Measurements from ENCODE around the gene KNSTRN.

Gene KNSTRN

DNA sequence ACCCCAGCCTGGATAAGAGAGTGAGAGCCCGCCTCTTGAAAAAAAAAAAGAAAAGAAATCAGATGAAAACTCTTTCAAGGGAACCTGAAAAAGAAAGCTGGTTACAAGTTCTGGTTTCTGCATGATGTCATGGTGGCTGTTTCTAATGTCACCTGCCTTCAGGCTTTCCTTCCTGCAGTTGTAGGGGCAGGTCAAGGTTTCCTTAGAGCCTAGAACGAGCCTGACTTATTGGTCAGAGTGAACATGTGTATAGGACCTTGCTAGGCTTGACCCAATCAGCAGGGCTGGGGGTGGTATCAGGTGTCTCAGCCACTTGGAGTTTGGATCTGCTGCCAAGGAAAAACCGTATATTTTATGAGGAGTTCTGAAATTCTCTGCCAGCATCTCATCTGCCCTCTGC, 26.8 kb downstream of the KNSTRN start:
- Histone ChIP-seq H3K9me3 (ENCODE audit: insufficient read depth, low read length) (no peaks in the 10 kb centered on the region), H3K36me3 (ENCODE audit: insufficient read depth, insufficient read length, low read length) (peaks cover 67% of the 10 kb centered on the region), H3K4me3 (ENCODE audit: insufficient read length, low read depth) (no peak overlapping the region), H3K4me1 (ENCODE audit: insufficient read depth, insufficient read length) (no peaks in the 10 kb centered on the region), H3K9ac (ENCODE audit: insufficient read length, low read depth) (no peak overlapping the region), H3K27me3 (ENCODE audit: insufficient read depth, insufficient read length) (no peaks in the 10 kb centered on the region)
- no peak for DNase-seq (ENCODE audit: low read depth, low spot score)
- TF ChIP-seq ZNF274 (IDR thresholded peaks at IDR 0.05; ENCODE audit: low read depth, low read length) (no peak), SUZ12 (IDR thresholded peaks at IDR 0.05; ENCODE audit: extremely low read depth, insufficient read depth, insufficient read length) (no peak), YY1 (IDR thresholded peaks at IDR 0.05; ENCODE audit: insufficient read depth, insufficient read length) (no peak)

DNA sequence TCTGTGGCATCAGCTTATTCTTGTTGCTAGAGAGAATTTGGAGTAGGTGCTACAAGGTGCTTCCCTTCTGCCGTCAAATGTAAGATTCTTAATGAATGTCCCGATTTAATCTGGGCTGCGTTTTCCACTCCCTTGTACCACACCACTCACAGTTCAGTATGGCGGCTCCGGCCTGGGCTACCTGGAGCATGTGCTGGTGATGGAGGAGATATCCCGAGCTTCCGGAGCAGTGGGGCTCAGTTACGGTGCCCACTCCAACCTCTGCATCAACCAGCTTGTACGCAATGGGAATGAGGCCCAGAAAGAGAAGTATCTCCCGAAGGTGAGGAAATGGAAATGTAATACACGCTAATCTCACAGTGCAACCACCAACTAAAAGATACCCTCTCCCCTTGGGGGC, 28.0 kb downstream of the KNSTRN start:
- H3K36me3 ChIP-seq (ENCODE audit: insufficient read depth, insufficient read length, low read length), result peaks cover 77% of the 10 kb centered on the region
- no peak for DNase-seq (ENCODE audit: low read depth, low spot score)
- H3K4me3 ChIP-seq (ENCODE audit: insufficient read length, low read depth), result no peak overlapping the region
- H3K9me3 ChIP-seq (ENCODE audit: insufficient read depth, low read length), result no peaks in the 10 kb centered on the region
- H3K9ac ChIP-seq (ENCODE audit: insufficient read length, low read depth), result no peak overlapping the region
- no peaks in the 10 kb centered on the region for H3K4me1 ChIP-seq (ENCODE audit: insufficient read depth, insufficient read length)
- no peaks in the 10 kb centered on the region for H3K27me3 ChIP-seq (ENCODE audit: insufficient read depth, insufficient read length)
- TF ChIP-seq ZNF274 (IDR thresholded peaks at IDR 0.05; ENCODE audit: low read depth, low read length) (no peak), YY1 (IDR thresholded peaks at IDR 0.05; ENCODE audit: insufficient read depth, insufficient read length) (no peak), SUZ12 (IDR thresholded peaks at IDR 0.05; ENCODE audit: extremely low read depth, insufficient read depth, insufficient read length) (no peak)

DNA sequence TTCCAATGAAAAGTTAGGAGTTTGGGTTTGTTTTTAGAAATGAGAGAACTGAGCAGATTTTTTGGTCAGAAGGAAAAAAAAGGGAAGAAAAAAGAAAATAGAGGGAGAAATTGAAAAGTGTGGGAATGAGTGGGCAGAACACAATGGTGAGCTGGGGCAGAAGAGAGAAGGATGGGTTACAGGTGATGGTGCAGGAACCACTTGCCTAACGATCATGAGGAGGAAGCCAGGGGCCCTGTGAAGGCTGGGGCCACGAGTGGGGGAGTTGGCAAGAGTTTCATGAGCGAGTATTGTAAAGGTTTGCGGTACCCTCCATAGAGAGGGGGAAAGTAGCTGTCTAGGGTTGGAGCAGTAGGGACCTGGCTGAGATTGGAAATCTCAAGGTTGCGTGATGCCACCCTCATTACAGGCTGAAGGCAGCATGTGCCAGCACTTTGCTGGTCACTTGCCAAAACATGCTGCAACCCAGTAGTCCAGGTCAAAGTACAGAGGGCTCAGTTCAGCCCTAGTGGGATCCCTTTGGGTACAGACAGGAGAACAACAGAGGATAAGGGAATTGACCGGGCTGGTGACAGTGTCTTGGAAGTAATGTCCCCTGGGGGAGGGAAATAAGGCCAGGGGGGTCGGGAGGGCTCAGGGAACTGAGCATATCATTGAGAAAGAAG, 29.7 kb downstream of the KNSTRN start:
- Histone ChIP-seq H3K27me3 (ENCODE audit: insufficient read depth, insufficient read length) (no peaks in the 10 kb centered on the region), H3K36me3 (ENCODE audit: insufficient read depth, insufficient read length, low read length) (peaks cover 88% of the 10 kb centered on the region)

DNA sequence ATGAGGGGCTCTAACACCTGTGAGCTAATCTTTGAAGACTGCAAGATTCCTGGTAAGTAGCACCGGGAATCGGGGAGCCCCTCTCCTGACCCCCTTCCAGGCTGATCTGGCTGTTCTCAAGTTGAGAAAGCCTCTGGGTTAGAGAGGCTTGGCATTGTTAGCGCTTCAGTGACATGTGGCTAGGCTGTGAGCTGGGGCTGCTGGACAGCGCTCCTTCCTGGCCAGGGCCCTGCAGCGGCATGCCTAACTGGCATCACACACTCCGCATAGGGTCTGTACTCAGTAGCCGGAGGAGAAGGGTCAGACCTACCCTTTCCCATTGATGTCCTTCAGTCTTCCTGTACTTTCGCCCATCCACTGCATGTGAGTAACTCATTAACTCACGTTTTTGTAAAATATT, 30.5 kb downstream of the KNSTRN start:
- H3K9me3 ChIP-seq (ENCODE audit: insufficient read depth, low read length), result no peaks in the 10 kb centered on the region
- H3K36me3 ChIP-seq (ENCODE audit: insufficient read depth, insufficient read length, low read length), result peaks cover 88% of the 10 kb centered on the region
- no peak overlapping the region for H3K4me3 ChIP-seq (ENCODE audit: insufficient read length, low read depth)
- TF ChIP-seq ZNF274 (IDR thresholded peaks at IDR 0.05; ENCODE audit: low read depth, low read length), result no peak
- no peak for TF ChIP-seq SUZ12 (IDR thresholded peaks at IDR 0.05; ENCODE audit: extremely low read depth, insufficient read depth, insufficient read length)
- TF ChIP-seq YY1 (IDR thresholded peaks at IDR 0.05; ENCODE audit: insufficient read depth, insufficient read length), result no peak
- no peak overlapping the region for H3K9ac ChIP-seq (ENCODE audit: insufficient read length, low read depth)
- no peaks in the 10 kb centered on the region for H3K27me3 ChIP-seq (ENCODE audit: insufficient read depth, insufficient read length)
- DNase-seq (ENCODE audit: low read depth, low spot score), result no peak
- H3K4me1 ChIP-seq (ENCODE audit: insufficient read depth, insufficient read length), result no peaks in the 10 kb centered on the region

More for the DNA sequence above, 29.7 kb downstream of the KNSTRN start:
- H3K4me1 ChIP-seq (ENCODE audit: insufficient read depth, insufficient read length), result no peaks in the 10 kb centered on the region
- H3K4me3 ChIP-seq (ENCODE audit: insufficient read length, low read depth), result no peak overlapping the region
- TF ChIP-seq SUZ12 (IDR thresholded peaks at IDR 0.05; ENCODE audit: extremely low read depth, insufficient read depth, insufficient read length), result no peak
- no peak for TF ChIP-seq YY1 (IDR thresholded peaks at IDR 0.05; ENCODE audit: insufficient read depth, insufficient read length)
- no peak for TF ChIP-seq ZNF274 (IDR thresholded peaks at IDR 0.05; ENCODE audit: low read depth, low read length)
- H3K9ac ChIP-seq (ENCODE audit: insufficient read length, low read depth), result no peak overlapping the region
- H3K9me3 ChIP-seq (ENCODE audit: insufficient read depth, low read length), result no peaks in the 10 kb centered on the region
- DNase-seq (ENCODE audit: low read depth, low spot score), result no peak

DNA sequence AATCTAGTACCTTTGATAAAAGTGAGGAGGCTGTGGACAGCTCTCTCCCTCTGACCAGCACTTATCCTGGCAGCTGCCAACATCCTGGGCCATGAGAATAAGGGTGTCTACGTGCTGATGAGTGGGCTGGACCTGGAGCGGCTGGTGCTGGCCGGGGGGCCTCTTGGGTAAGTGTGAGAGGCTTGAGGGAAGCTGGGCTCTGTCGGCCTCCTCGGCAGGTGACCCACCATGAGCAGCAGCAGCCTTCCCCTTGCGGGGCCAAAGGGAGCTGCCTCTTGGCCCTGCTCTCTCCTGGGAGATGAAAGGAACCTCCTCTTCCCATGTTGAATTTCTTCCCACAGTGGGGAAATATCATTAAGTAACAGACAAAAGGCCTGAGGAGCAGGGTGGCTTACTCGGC, 32.3 kb downstream of the KNSTRN start:
- no peaks in the 10 kb centered on the region for H3K4me1 ChIP-seq (ENCODE audit: insufficient read depth, insufficient read length)
- DNase-seq (ENCODE audit: low read depth, low spot score), result no peak
- H3K36me3 ChIP-seq (ENCODE audit: insufficient read depth, insufficient read length, low read length), result peaks cover 78% of the 10 kb centered on the region

DNA sequence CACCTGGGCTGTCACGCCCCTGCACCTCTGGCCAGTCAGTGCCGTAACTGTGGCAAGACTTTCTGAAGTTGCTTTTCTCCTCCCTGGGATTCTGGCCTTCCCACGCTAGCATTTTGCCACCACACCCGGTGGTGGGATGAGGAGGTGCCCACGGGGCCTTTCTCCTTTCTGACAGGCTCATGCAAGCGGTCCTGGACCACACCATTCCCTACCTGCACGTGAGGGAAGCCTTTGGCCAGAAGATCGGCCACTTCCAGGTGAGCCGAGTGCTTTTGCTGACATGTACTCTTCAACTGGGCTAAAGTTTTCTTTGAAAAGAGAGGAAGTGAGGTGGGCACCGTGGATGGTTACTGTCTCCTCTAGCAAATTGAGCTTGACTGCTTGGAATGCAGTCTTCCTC, 32.7 kb downstream of the KNSTRN start:
- Histone ChIP-seq H3K36me3 (ENCODE audit: insufficient read depth, insufficient read length, low read length) (peaks cover 75% of the 10 kb centered on the region), H3K9me3 (ENCODE audit: insufficient read depth, low read length) (no peaks in the 10 kb centered on the region), H3K4me1 (ENCODE audit: insufficient read depth, insufficient read length) (no peaks in the 10 kb centered on the region), H3K9ac (ENCODE audit: insufficient read length, low read depth) (no peak overlapping the region), H3K27me3 (ENCODE audit: insufficient read depth, insufficient read length) (no peaks in the 10 kb centered on the region), H3K4me3 (ENCODE audit: insufficient read length, low read depth) (no peak overlapping the region)
- no peak for TF ChIP-seq ZNF274 (IDR thresholded peaks at IDR 0.05; ENCODE audit: low read depth, low read length)
- TF ChIP-seq YY1 (IDR thresholded peaks at IDR 0.05; ENCODE audit: insufficient read depth, insufficient read length), result no peak
- no peak for TF ChIP-seq SUZ12 (IDR thresholded peaks at IDR 0.05; ENCODE audit: extremely low read depth, insufficient read depth, insufficient read length)
- no peak for DNase-seq (ENCODE audit: low read depth, low spot score)

More for the DNA sequence above, 32.3 kb downstream of the KNSTRN start:
- no peak for TF ChIP-seq SUZ12 (IDR thresholded peaks at IDR 0.05; ENCODE audit: extremely low read depth, insufficient read depth, insufficient read length)
- no peak for TF ChIP-seq ZNF274 (IDR thresholded peaks at IDR 0.05; ENCODE audit: low read depth, low read length)
- no peak for TF ChIP-seq YY1 (IDR thresholded peaks at IDR 0.05; ENCODE audit: insufficient read depth, insufficient read length)
- Histone ChIP-seq H3K9ac (ENCODE audit: insufficient read length, low read depth) (no peak overlapping the region), H3K27me3 (ENCODE audit: insufficient read depth, insufficient read length) (no peaks in the 10 kb centered on the region), H3K4me3 (ENCODE audit: insufficient read length, low read depth) (no peak overlapping the region), H3K9me3 (ENCODE audit: insufficient read depth, low read length) (no peaks in the 10 kb centered on the region)

DNA sequence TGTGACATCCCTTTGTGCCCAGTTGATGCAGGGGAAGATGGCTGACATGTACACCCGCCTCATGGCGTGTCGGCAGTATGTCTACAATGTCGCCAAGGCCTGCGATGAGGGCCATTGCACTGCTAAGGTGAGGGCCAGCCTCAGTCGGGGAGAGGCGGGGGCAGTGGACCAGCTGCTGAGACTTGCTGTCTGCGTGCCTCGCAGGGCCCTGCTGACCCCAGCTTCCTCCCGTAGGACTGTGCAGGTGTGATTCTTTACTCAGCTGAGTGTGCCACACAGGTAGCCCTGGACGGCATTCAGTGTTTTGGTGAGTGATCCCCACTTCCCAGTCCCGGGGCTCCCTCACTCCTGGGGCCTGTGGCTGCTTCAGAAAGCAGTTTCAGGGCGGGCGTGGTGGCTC, 33.5 kb downstream of the KNSTRN start:
- no peak overlapping the region for H3K4me3 ChIP-seq (ENCODE audit: insufficient read length, low read depth)
- peaks cover 2% of the 10 kb centered on the region for H3K4me1 ChIP-seq (ENCODE audit: insufficient read depth, insufficient read length)
- no peak for DNase-seq (ENCODE audit: low read depth, low spot score)
- no peaks in the 10 kb centered on the region for H3K27me3 ChIP-seq (ENCODE audit: insufficient read depth, insufficient read length)
- TF ChIP-seq SUZ12 (IDR thresholded peaks at IDR 0.05; ENCODE audit: extremely low read depth, insufficient read depth, insufficient read length) (no peak), YY1 (IDR thresholded peaks at IDR 0.05; ENCODE audit: insufficient read depth, insufficient read length) (no peak), ZNF274 (IDR thresholded peaks at IDR 0.05; ENCODE audit: low read depth, low read length) (no peak)
- peaks cover 67% of the 10 kb centered on the region for H3K36me3 ChIP-seq (ENCODE audit: insufficient read depth, insufficient read length, low read length)
- H3K9ac ChIP-seq (ENCODE audit: insufficient read length, low read depth), result no peak overlapping the region
- H3K9me3 ChIP-seq (ENCODE audit: insufficient read depth, low read length), result no peaks in the 10 kb centered on the region

Measured in NT2/D1 (cell line).